Frontal cortex (tissue), 4 donors: ENCODE data around the gene DEAF1. TPM values are rescaled to one million over a fixed set of nuclear protein-coding genes. Genes with fewer than 3 reads are reported as not detected.
A peak's percentile ranks its signal among the peaks of the same experiment; 100 is the strongest.
"Not testable (repeated sequence)": the region's sequence is repeated elsewhere in the genome, so short reads cannot be mapped to it uniquely, and the experiment has no call there.

Experiments
- DNase-seq, 2 donors: peaks; one replicate each; pipeline ENCODE4 v3.0.0; 2012; ENCODE audit warnings: low spot score in 2 of 2
- FAIRE-seq: peaks from 2 replicates; lab custom pipeline; 2012; peaks lifted over from hg19 to GRCh38; lab: Jason Lieb, UNC
- total RNA-seq: library from RNA; depleted of rRNA; stranded (reverse); fragments of >200 nt; gene quantifications from one replicate; pipeline ENCODE4 v1.2.3, GENCODE V29; 2014
- donor health status: control.
- donor health status: control.
- donor health status: control.

Gene DEAF1
- total RNA-seq, 1 donor from 2014 or later: 60.3 TPM

GRCh38 chr11:704228-704674 lies 9.2 kb upstream of the DEAF1 start:
- FAIRE-seq (no peak), DNase-seq (no peak)

- FAIRE-seq (no peak), DNase-seq (no peak)
These were observed 8.5 kb upstream of the DEAF1 start for GRCh38 chr11:703506-703905.

- DNase-seq (no peak), FAIRE-seq (no peak)
These were observed 7.7 kb upstream of the DEAF1 start for GRCh38 chr11:702462-703461.

GRCh38 chr11:701741-702461 lies 6.9 kb upstream of the DEAF1 start:
- FAIRE-seq: no peak
- DNase-seq: no peak

- no peak for DNase-seq
- no peak for FAIRE-seq
These were observed 4.7 kb upstream of the DEAF1 start for GRCh38 chr11:699753-700152.

GRCh38 chr11:699116-699508 lies 4.1 kb upstream of the DEAF1 start:
- FAIRE-seq: no peak
- DNase-seq: no peak

GRCh38 chr11:698493-699115 lies 3.6 kb upstream of the DEAF1 start:
- FAIRE-seq (no peak), DNase-seq (no peak)

GRCh38 chr11:697811-698311 lies 2.8 kb upstream of the DEAF1 start:
- FAIRE-seq (no peak), DNase-seq (no peak)

- DNase-seq: no peak
- FAIRE-seq: no peak
These were observed 2.0 kb upstream of the DEAF1 start for GRCh38 chr11:696955-697491.

GRCh38 chr11:695538-696248 lies 671 bp upstream of the DEAF1 start, which contains the start of gene TMEM80:
Gene TMEM80, plus strand, starts transcription at chr11:695816. Its CDS starts 12 bp downstream, at chr11:695828.
- DNase-seq (peak; percentile 88 to 93), FAIRE-seq (no peak)

- DNase-seq (no peak), FAIRE-seq (no peak)
These were observed 191 bp upstream of the DEAF1 start for GRCh38 chr11:695288-695537.

GRCh38 chr11:693887-694562 lies 997 bp downstream of the DEAF1 start:
- FAIRE-seq (no peak), DNase-seq (no peak)

- no peak for FAIRE-seq
- DNase-seq: no peak
These were observed 1.6 kb downstream of the DEAF1 start for GRCh38 chr11:693415-693831.

GRCh38 chr11:692824-693414 lies 2.1 kb downstream of the DEAF1 start:
- no peak for DNase-seq
- FAIRE-seq: no peak

GRCh38 chr11:691710-692590 lies 3.1 kb downstream of the DEAF1 start:
- no peak for DNase-seq
- FAIRE-seq: no peak

- no peak for FAIRE-seq
- DNase-seq: no peak
These were observed 4.0 kb downstream of the DEAF1 start for GRCh38 chr11:690738-691633.

- FAIRE-seq, DNase-seq: not testable (repeated sequence)
These were observed 4.8 kb downstream of the DEAF1 start for GRCh38 chr11:690244-690643.
